HCT116 (cell line): ENCODE data around the gene PCNX1. TPM values are rescaled to one million over a fixed set of nuclear protein-coding genes. Genes with fewer than 3 reads are reported as not detected.

Experiments
- ATAC-seq: fragments of 200-7000 bp; cut with Tn5 transposase; 2 replicates; pipeline ENCODE4 v1.9.1; 2020; ENCODE audit warnings: mild to moderate bottlenecking, moderate library complexity
- BruUV-seq: library from RNA; stranded (reverse); fragments of 400-500 nt; replicated peaks from 2 replicates; lab custom pipeline; 2021; lab: Mats Ljungman, UMichigan
- CTCF ChIA-PET: fragments of 300-600 bp; sonication (Branson Sonifier 250); formaldehyde crosslinking; loops from one replicate; lab custom pipeline; 2021; ENCODE audit warnings: antibody characterized with exemption; lab: Charles Lee
- POLR2A ChIA-PET: fragments of 300-600, 350-600 bp; sonication (Branson Sonifier 250); formaldehyde crosslinking; loops from one replicate; lab custom pipeline; 2021; ENCODE audit warnings: antibody characterized with exemption; lab: Charles Lee
- RAD21 ChIA-PET, 2 experiments: fragments of 300-600 bp; sonication (Branson Sonifier 250); formaldehyde crosslinking; loops; one replicate each; lab custom pipeline; 2023; ENCODE audit warnings: low total read pairs in 2 of 2; ENCODE audit not compliant: uncharacterized antibody in 2 of 2, unreplicated experiment in 2 of 2, low non-redundant PET in 1 of 2; lab: Charles Lee
- DNase-seq: peaks from one replicate; pipeline ENCODE4 v3.0.0-alpha.2; 2010; ENCODE audit warnings: low read depth, low spot score
- H2AFZ ChIP-seq: fragments of 200-600 bp; shearing (Covaris generic), sonication (generic); 2 replicates; pipeline ENCODE4 v1.6.1; 2017; ENCODE audit warnings: low read depth, mixed run types, mixed read lengths, antibody characterized with exemption, low read length; ENCODE audit not compliant: poor library complexity, severe bottlenecking
- H3K27ac ChIP-seq: 2 replicates; pipeline ENCODE4 v1.5.1; 2012; ENCODE audit warnings: low read depth, low read length
- H3K27me3 ChIP-seq: fragments of 200-600 bp; sonication (generic); 2 replicates; pipeline ENCODE4 v1.6.1; 2016; ENCODE audit warnings: mixed run types, low read length, mixed read lengths; ENCODE audit not compliant: insufficient read depth
- H3K36me3 ChIP-seq, 2 experiments: fragments of 200-500 bp in 1 of 2; fragments of 200-600 bp in 1 of 2; sonication (Bioruptor generic) in 1 of 2; sonication (generic) in 1 of 2; 2 replicates each; pipeline versions ENCODE4 v1.5.1 to v1.6.1; 2014 to 2016; ENCODE audit warnings: low read length in 2 of 2, inconsistent platforms in 1 of 2, mixed read lengths in 1 of 2, mixed run types in 1 of 2; ENCODE audit not compliant: insufficient read depth in 2 of 2, control insufficient read depth in 1 of 2
- H3K4me1 ChIP-seq, 2 experiments: fragments of 200-600 bp in 1 of 2; sonication (generic) in 1 of 2; 2 replicates each; pipeline versions ENCODE4 v1.5.1 to v1.6.1; 2012 to 2017; ENCODE audit warnings: low read length in 2 of 2, inconsistent platforms in 1 of 2, mild to moderate bottlenecking in 1 of 2, mixed read lengths in 1 of 2, mixed run types in 1 of 2, moderate library complexity in 1 of 2; ENCODE audit not compliant: insufficient read depth in 2 of 2, control insufficient read depth in 1 of 2
- H3K4me2 ChIP-seq: fragments of 200-600 bp; sonication (generic); 2 replicates; pipeline ENCODE4 v1.6.1; 2017; ENCODE audit warnings: mixed run types, low read length, mixed read lengths
- H3K4me3 ChIP-seq, 2 experiments: fragments of 200-600 bp in 1 of 2; sonication (generic) in 1 of 2; replicated peaks in 1 of 2; 2 replicates each; pipeline ENCODE4 v1.5.1; 2011 to 2016; ENCODE audit warnings: low read length in 2 of 2, control low read depth in 1 of 2, low read depth in 1 of 2, mild to moderate bottlenecking in 1 of 2, mixed read lengths in 1 of 2, mixed run types in 1 of 2
- H3K79me2 ChIP-seq: fragments of 200-600 bp; sonication (generic); 2 replicates; pipeline ENCODE4 v1.6.1; 2017; ENCODE audit warnings: mild to moderate bottlenecking, mixed run types, low read length, moderate library complexity, mixed read lengths; ENCODE audit not compliant: insufficient read depth
- H3K9ac ChIP-seq: fragments of 200-600 bp; sonication (generic); 2 replicates; pipeline ENCODE4 v1.6.1; 2016; ENCODE audit warnings: low read length, mixed read lengths
- H3K9me2 ChIP-seq: fragments of 200-600 bp; sonication (generic), shearing (Covaris generic); 2 replicates; pipeline ENCODE4 v1.6.1; 2017; ENCODE audit warnings: mixed run types, mild to moderate bottlenecking, moderate library complexity; ENCODE audit not compliant: insufficient read depth
- H3K9me3 ChIP-seq, 2 experiments: fragments of 200-500 bp in 1 of 2; fragments of 200-600 bp in 1 of 2; sonication (Bioruptor generic) in 1 of 2; sonication (generic) in 1 of 2; 2 replicates each; pipeline ENCODE4 v1.6.1; 2014 to 2017; ENCODE audit warnings: low read length in 2 of 2, mixed read lengths in 2 of 2, inconsistent platforms in 1 of 2, low read depth in 1 of 2, mild to moderate bottlenecking in 1 of 2, mixed run types in 1 of 2, moderate library complexity in 1 of 2; ENCODE audit not compliant: control insufficient read depth in 1 of 2, insufficient read depth in 1 of 2
- H4K20me1 ChIP-seq: fragments of 200-600 bp; sonication (generic), shearing (Covaris generic); 2 replicates; pipeline ENCODE4 v1.6.1; 2017; ENCODE audit warnings: mixed run types, mild to moderate bottlenecking, moderate library complexity; ENCODE audit not compliant: insufficient read depth
- CEBPB ChIP-seq: IDR thresholded peaks from 2 replicates; pipeline ENCODE4 v1.6.1; 2012; ENCODE audit warnings: low read depth
- CTCF ChIP-seq, 3 experiments: fragments of 200-600 bp in 1 of 3; sonication (generic) in 1 of 3; IDR thresholded peaks in 2 of 3; conservative IDR thresholded peaks in 1 of 3; 2 replicates each; pipeline ENCODE4 v1.5.1; 2012 to 2017; ENCODE audit warnings: low read depth in 2 of 3, low read length in 2 of 3, antibody characterized with exemption in 1 of 3, borderline replicate concordance in 1 of 3, control low read depth in 1 of 3, mild to moderate bottlenecking in 1 of 3, mixed read lengths in 1 of 3, mixed run types in 1 of 3, moderate library complexity in 1 of 3; ENCODE audit not compliant: insufficient read depth in 1 of 3
- ELF1 ChIP-seq: IDR thresholded peaks from 2 replicates; pipeline ENCODE4 v1.6.1; 2012; ENCODE audit warnings: low read depth, borderline replicate concordance
- EZH2 ChIP-seq: fragments of 200-600 bp; sonication (generic); IDR thresholded peaks from 2 replicates; pipeline ENCODE4 v1.6.1; 2017; ENCODE audit warnings: antibody characterized with exemption, mixed run types
- EZH2phosphoT487 ChIP-seq: fragments of 200-600 bp; IDR thresholded peaks from 2 replicates; pipeline ENCODE4 v1.6.1; 2018; ENCODE audit warnings: antibody characterized with exemption, borderline replicate concordance
- JUND ChIP-seq: IDR thresholded peaks from 2 replicates; pipeline ENCODE4 v1.6.1; 2012
- POLR2A ChIP-seq: IDR thresholded peaks from 2 replicates; pipeline ENCODE4 v1.7.0; 2011; ENCODE audit warnings: borderline replicate concordance; ENCODE audit not compliant: insufficient read depth, insufficient read length; ENCODE audit errors: extremely low read depth
- POLR2AphosphoS5 ChIP-seq: IDR thresholded peaks from 2 replicates; pipeline ENCODE4 v1.6.1; 2011; ENCODE audit warnings: mild to moderate bottlenecking, low read depth, low read length, moderate library complexity
- REST ChIP-seq: IDR thresholded peaks from 2 replicates; pipeline ENCODE4 v1.6.1; 2012; ENCODE audit warnings: low read depth
- SIN3A ChIP-seq: IDR thresholded peaks from 2 replicates; pipeline ENCODE4 v1.6.1; 2012; ENCODE audit warnings: low read depth
- SP1 ChIP-seq: IDR thresholded peaks from 2 replicates; pipeline ENCODE4 v1.6.1; 2012; ENCODE audit warnings: low read depth
- ZBTB33 ChIP-seq: IDR thresholded peaks from 2 replicates; pipeline ENCODE4 v1.6.1; 2011; ENCODE audit warnings: mild to moderate bottlenecking, low read length, moderate library complexity; ENCODE audit not compliant: insufficient replicate concordance; ENCODE audit errors: extremely low read depth
- ZFX ChIP-seq: fragments of 450-650 bp; IDR thresholded peaks from 2 replicates; pipeline ENCODE4 v1.6.1; 2017
- intact Hi-C: fragments of 100-400 bp; cut with micrococcal nuclease; formaldehyde crosslinking; loops from 2 replicates; pipeline ENCODE4 v1.10.0; 2022
- total RNA-seq: library from RNA; stranded (reverse); gene quantifications from one replicate; pipeline ENCODE4 v1.2.1, GENCODE V29; 2021; ENCODE audit not compliant: unreplicated experiment

Gene PCNX1
- total RNA-seq, 1 experiment from 2014 or later, result 52.2 TPM

- ChIA-PET CTCF (no interaction called here), RAD21 (no interaction called here), POLR2A (no interaction called here)
- intact Hi-C loops, result no loop called here
- ATAC-seq, result no peak
- no peak for TF ChIP-seq POLR2AphosphoS5
- no peak for TF ChIP-seq EZH2phosphoT487
- no peak for TF ChIP-seq CEBPB
- no peak for TF ChIP-seq SP1
- TF ChIP-seq CTCF (IDR thresholded peaks at IDR 0.05 in 2 of 3, conservative IDR thresholded peaks at IDR 0.05 in 1 of 3; ENCODE audit: borderline replicate concordance in 1 of 3, insufficient read depth in 1 of 3, low read depth in 2 of 3, low read length in 2 of 3), result no peak
- TF ChIP-seq POLR2A, result no peak
- no peak for TF ChIP-seq REST
- TF ChIP-seq ZFX, result no peak
- no peak for TF ChIP-seq EZH2
- no peak for TF ChIP-seq SIN3A
- no peak for TF ChIP-seq JUND
- no peak for TF ChIP-seq ZBTB33
- no peak for TF ChIP-seq ELF1
- H3K27me3 ChIP-seq, result no peaks in the 10 kb centered on the region
- H3K4me3 ChIP-seq, result no peak overlapping the region
- H3K4me1 ChIP-seq, result peaks cover 0 to 3% of the 10 kb centered on the region in 2 experiments; a peak in 1 of 4 replicates
- peaks cover 11 to 12% of the 10 kb centered on the region in 2 experiments; a peak in 3 of 4 replicates for H3K36me3 ChIP-seq
- BruUV-seq, result no TSS peak
- no peaks in the 10 kb centered on the region for H4K20me1 ChIP-seq
- H3K9me2 ChIP-seq, result no peaks in the 10 kb centered on the region
- H3K4me2 ChIP-seq, result no peak overlapping the region
- H3K9me3 ChIP-seq, result no peaks in the 10 kb centered on the region
- no peak for DNase-seq
- no peak overlapping the region for H3K9ac ChIP-seq
- H2AFZ ChIP-seq, result no peak overlapping the region
- no peaks in the 10 kb centered on the region for H3K79me2 ChIP-seq
- H3K27ac ChIP-seq, result no peak overlapping the region
Observed at GRCh38 chr14:71071042-71071441, 163.8 kb downstream of the PCNX1 start.
